ENCODE results near the gene MAN1A1.

DNA sequence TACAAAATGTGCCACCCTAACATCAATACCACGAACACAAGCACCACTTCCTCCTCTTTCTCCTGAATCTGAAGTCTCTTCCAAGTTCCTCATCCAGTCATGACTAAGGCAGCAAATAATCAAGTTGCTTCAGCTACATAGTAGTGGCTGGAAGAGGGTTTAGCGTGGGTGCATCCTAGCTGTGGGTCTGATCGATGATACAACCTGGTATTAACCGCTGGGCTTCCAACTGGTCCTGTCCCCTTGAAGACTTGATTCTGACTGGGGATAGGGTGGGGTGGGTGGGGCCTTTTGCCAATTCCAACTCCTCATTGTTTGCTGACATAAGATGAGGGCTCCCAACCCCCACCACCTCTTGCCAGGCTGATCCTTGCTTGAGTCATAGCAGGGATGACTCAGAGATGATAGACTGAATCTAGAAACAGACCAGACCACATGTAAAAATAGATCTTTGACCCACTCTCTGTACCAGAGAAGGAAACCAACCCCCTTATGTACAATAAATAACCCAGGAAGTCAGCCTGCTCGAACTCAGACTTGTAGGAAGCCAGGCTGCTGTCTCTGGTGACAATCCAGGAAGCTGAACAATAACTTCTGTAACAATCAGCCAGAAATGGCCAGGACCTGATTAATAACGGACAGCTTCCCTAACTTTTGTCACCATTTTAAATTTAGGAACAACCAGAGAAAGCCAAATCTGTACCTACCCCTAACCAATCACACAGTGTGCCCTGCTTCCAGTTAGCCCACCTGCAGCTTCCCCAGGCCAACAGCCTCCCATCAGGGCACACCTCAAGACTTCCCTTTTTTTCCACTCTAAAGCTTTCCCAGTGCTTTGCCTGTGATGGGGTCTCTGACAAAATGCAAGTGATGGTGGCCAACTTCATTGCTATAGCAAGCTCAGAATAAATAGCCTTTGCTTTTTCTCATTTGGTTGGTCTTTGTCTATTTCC lies 202.2 kb downstream of the MAN1A1 start:
- TF ChIP-seq, protein P1, sequence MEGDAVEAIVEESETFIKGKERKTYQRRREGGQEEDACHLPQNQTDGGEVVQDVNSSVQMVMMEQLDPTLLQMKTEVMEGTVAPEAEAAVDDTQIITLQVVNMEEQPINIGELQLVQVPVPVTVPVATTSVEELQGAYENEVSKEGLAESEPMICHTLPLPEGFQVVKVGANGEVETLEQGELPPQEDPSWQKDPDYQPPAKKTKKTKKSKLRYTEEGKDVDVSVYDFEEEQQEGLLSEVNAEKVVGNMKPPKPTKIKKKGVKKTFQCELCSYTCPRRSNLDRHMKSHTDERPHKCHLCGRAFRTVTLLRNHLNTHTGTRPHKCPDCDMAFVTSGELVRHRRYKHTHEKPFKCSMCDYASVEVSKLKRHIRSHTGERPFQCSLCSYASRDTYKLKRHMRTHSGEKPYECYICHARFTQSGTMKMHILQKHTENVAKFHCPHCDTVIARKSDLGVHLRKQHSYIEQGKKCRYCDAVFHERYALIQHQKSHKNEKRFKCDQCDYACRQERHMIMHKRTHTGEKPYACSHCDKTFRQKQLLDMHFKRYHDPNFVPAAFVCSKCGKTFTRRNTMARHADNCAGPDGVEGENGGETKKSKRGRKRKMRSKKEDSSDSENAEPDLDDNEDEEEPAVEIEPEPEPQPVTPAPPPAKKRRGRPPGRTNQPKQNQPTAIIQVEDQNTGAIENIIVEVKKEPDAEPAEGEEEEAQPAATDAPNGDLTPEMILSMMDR (IDR thresholded peaks at IDR 0.05; ENCODE audit: low read depth, low read length, poor library complexity, severe bottlenecking): no peak
- no peak for TF ChIP-seq EZH2phosphoT487 (IDR thresholded peaks at IDR 0.05; ENCODE audit: borderline replicate concordance, low read length)
